Neural cell (in vitro differentiated cells): Measurements from ENCODE around the gene STXBP4. TPM values are rescaled to one million over a fixed set of nuclear protein-coding genes. Genes with fewer than 3 reads are reported as not detected.

Source experiments
- H2AFZ ChIP-seq: fragments of 200-600, 300-800 bp; sonication (generic), shearing (Covaris generic); 2 replicates; pipeline ENCODE4 v1.6.0; 2014; ENCODE audit warnings: low read depth, mild to moderate bottlenecking, antibody characterized with exemption, low read length, moderate library complexity
- H3F3A ChIP-seq: fragments of 200-600 bp; shearing (Covaris generic); 2 replicates; pipeline ENCODE4 v1.6.1; 2016; ENCODE audit warnings: mild to moderate bottlenecking, moderate library complexity, mixed read lengths, antibody characterized with exemption, low read length; ENCODE audit not compliant: insufficient read depth, poor library complexity, severe bottlenecking
- H3K27ac ChIP-seq: fragments of 200-600, 300-800 bp; sonication (generic), shearing (Covaris generic); 2 replicates; pipeline ENCODE4 v1.5.1; 2014; ENCODE audit warnings: mild to moderate bottlenecking, low read length, moderate library complexity
- H3K27me3 ChIP-seq: fragments of 300-800, 200-600 bp; sonication (generic), shearing (Covaris generic); 2 replicates; pipeline ENCODE4 v1.6.0; 2014; ENCODE audit warnings: mild to moderate bottlenecking, low read depth, low read length, moderate library complexity; ENCODE audit not compliant: insufficient read depth
- H3K36me3 ChIP-seq: fragments of 300-800, 200-600 bp; sonication (generic), shearing (Covaris generic); 2 replicates; pipeline ENCODE4 v1.5.1; 2014; ENCODE audit warnings: mild to moderate bottlenecking, antibody characterized with exemption, low read length, moderate library complexity; ENCODE audit not compliant: insufficient read depth
- H3K4me2 ChIP-seq: fragments of 300-800, 200-600 bp; sonication (generic), shearing (Covaris generic); 2 replicates; pipeline ENCODE4 v1.6.0; 2014; ENCODE audit warnings: mild to moderate bottlenecking, low read length
- H3K4me3 ChIP-seq: fragments of 300-800, 200-600 bp; sonication (generic), shearing (Covaris generic); 2 replicates; pipeline ENCODE4 v1.5.1; 2014; ENCODE audit warnings: mild to moderate bottlenecking, low read length, moderate library complexity
- H3K79me2 ChIP-seq: fragments of 200-600 bp; shearing (Covaris generic); replicated peaks from 2 replicates; pipeline ENCODE4 v1.6.0; 2014; ENCODE audit warnings: mild to moderate bottlenecking, low read length, moderate library complexity; ENCODE audit not compliant: insufficient read depth
- H3K9ac ChIP-seq: fragments of 300-800, 200-600 bp; sonication (generic), shearing (Covaris generic); 2 replicates; pipeline ENCODE4 v1.6.1; 2016; ENCODE audit warnings: mild to moderate bottlenecking, low read length, mixed read lengths
- H3K9me2 ChIP-seq: fragments of 200-600 bp; shearing (Covaris generic); 2 replicates; pipeline ENCODE4 v1.6.1; 2016; ENCODE audit warnings: mild to moderate bottlenecking, low read length, mixed read lengths; ENCODE audit not compliant: insufficient read depth
- H3K9me3 ChIP-seq: fragments of 200-600, 300-800 bp; sonication (generic), shearing (Covaris generic); 2 replicates; pipeline ENCODE4 v1.6.1; 2016; ENCODE audit warnings: mild to moderate bottlenecking, mixed run types, low read length, moderate library complexity, mixed read lengths
- H4K20me1 ChIP-seq: fragments of 200-600 bp; shearing (Covaris generic); 2 replicates; pipeline ENCODE4 v1.6.1; 2016; ENCODE audit warnings: mild to moderate bottlenecking, mixed run types; ENCODE audit not compliant: insufficient read depth
- CTCF ChIP-seq: fragments of 450-650 bp; IDR thresholded peaks from 2 replicates; pipeline ENCODE4 v1.5.1; 2014; ENCODE audit warnings: antibody characterized with exemption, mild to moderate bottlenecking, moderate library complexity; ENCODE audit not compliant: poor library complexity, severe bottlenecking
- EP300 ChIP-seq: fragments of 450-650 bp; conservative IDR thresholded peaks from 2 replicates; pipeline ENCODE4 v1.6.1; 2014; ENCODE audit warnings: antibody characterized with exemption, mild to moderate bottlenecking, moderate library complexity; ENCODE audit not compliant: poor library complexity, severe bottlenecking
- EZH2 ChIP-seq: fragments of 200-600, 300-800 bp; shearing (Covaris generic), sonication (generic); IDR thresholded peaks from 2 replicates; pipeline ENCODE4 v1.6.1; 2014; ENCODE audit warnings: antibody characterized with exemption, low read length, borderline replicate concordance, mild to moderate bottlenecking; ENCODE audit not compliant: insufficient read depth, poor library complexity, severe bottlenecking
- MXI1 ChIP-seq: fragments of 450-650 bp; conservative IDR thresholded peaks from 2 replicates; pipeline ENCODE4 v1.6.1; 2014; ENCODE audit warnings: antibody characterized with exemption, mild to moderate bottlenecking; ENCODE audit not compliant: poor library complexity, severe bottlenecking
- POLR2AphosphoS5 ChIP-seq: IDR thresholded peaks from 2 replicates; pipeline ENCODE4 v1.6.1; 2012
- RAD21 ChIP-seq: fragments of 450-650 bp; conservative IDR thresholded peaks from 2 replicates; pipeline ENCODE4 v1.6.1; 2014; ENCODE audit warnings: antibody characterized with exemption, mild to moderate bottlenecking, moderate library complexity
- REST ChIP-seq: IDR thresholded peaks from 2 replicates; pipeline ENCODE4 v1.6.1; 2012; ENCODE audit warnings: borderline replicate concordance
- SMC3 ChIP-seq: fragments of 450-650 bp; conservative IDR thresholded peaks from 2 replicates; pipeline ENCODE4 v1.6.1; 2014; ENCODE audit warnings: antibody characterized with exemption, mild to moderate bottlenecking, moderate library complexity; ENCODE audit not compliant: poor library complexity
- TAF1 ChIP-seq: IDR thresholded peaks from 2 replicates; pipeline ENCODE4 v1.6.1; 2012; ENCODE audit warnings: low read depth
- polyA plus RNA-seq: library from polyadenylated mRNA; depleted of rRNA; stranded (reverse); fragments of >200 nt; gene quantifications from 2 replicates; pipeline ENCODE4 v1.2.3, GENCODE V29; 2014

Gene STXBP4
- polyA plus RNA-seq, 1 donor from 2014 or later, result 8.1 TPM

GRCh38 chr17:54937426-54937825 lies 31.1 kb upstream of the STXBP4 start:
- Histone ChIP-seq H3K27me3 (no peaks in the 10 kb centered on the region), H3K27ac (no peak overlapping the region), H3F3A (no peaks in the 10 kb centered on the region), H3K36me3 (no peaks in the 10 kb centered on the region), H3K9me3 (no peaks in the 10 kb centered on the region), H4K20me1 (no peaks in the 10 kb centered on the region), H3K4me2 (no peak overlapping the region), H2AFZ (no peak overlapping the region), H3K79me2 (no peaks in the 10 kb centered on the region), H3K9me2 (no peaks in the 10 kb centered on the region), H3K9ac (no peak overlapping the region), H3K4me3 (no peak overlapping the region)
- TF ChIP-seq POLR2AphosphoS5, result no peak

- no peaks in the 10 kb centered on the region for H4K20me1 ChIP-seq
- H3K4me3 ChIP-seq, result no peak overlapping the region
- H3K79me2 ChIP-seq, result no peaks in the 10 kb centered on the region
- H3K9me3 ChIP-seq, result no peaks in the 10 kb centered on the region
- H3K27me3 ChIP-seq, result no peaks in the 10 kb centered on the region
- H3F3A ChIP-seq, result no peaks in the 10 kb centered on the region
- H3K4me2 ChIP-seq, result no peak overlapping the region
- H3K36me3 ChIP-seq, result no peaks in the 10 kb centered on the region
- H2AFZ ChIP-seq, result no peak overlapping the region
- no peak overlapping the region for H3K27ac ChIP-seq
- no peak for TF ChIP-seq SMC3
- no peak for TF ChIP-seq EZH2
- no peak for TF ChIP-seq RAD21
- TF ChIP-seq TAF1, result no peak
- TF ChIP-seq POLR2AphosphoS5, result no peak
- TF ChIP-seq REST, result no peak
- TF ChIP-seq EP300, result no peak
- TF ChIP-seq CTCF, result no peak
- no peak for TF ChIP-seq MXI1
- no peaks in the 10 kb centered on the region for H3K9me2 ChIP-seq
- no peak overlapping the region for H3K9ac ChIP-seq
Measured at GRCh38 chr17:54941285-54941684, 27.3 kb upstream of the STXBP4 start.

- Histone ChIP-seq H3K27ac (no peak overlapping the region), H3K36me3 (no peaks in the 10 kb centered on the region), H3K27me3 (no peaks in the 10 kb centered on the region), H4K20me1 (no peaks in the 10 kb centered on the region), H3F3A (no peaks in the 10 kb centered on the region), H3K9ac (no peak overlapping the region), H3K4me2 (no peak overlapping the region), H3K4me3 (no peak overlapping the region), H3K9me2 (no peaks in the 10 kb centered on the region), H3K79me2 (no peaks in the 10 kb centered on the region), H2AFZ (no peak overlapping the region), H3K9me3 (no peaks in the 10 kb centered on the region)
- TF ChIP-seq SMC3 (no peak), RAD21 (no peak), POLR2AphosphoS5 (no peak), EP300 (no peak)
Measured at GRCh38 chr17:54944796-54945195, 23.8 kb upstream of the STXBP4 start.
